ENCODE measurements around the gene MAST2. TPM values are rescaled to one million over a fixed set of nuclear protein-coding genes. Genes with fewer than 3 reads are reported as not detected.

MAST2 gene
- total and polyA plus RNA-seq, 2 experiments from 2014 or later: 44.8 to 79.2 TPM

- Histone ChIP-seq H3K4me3 (no peak overlapping the region), H3K4me1 (ENCODE audit: low read depth) (no peaks in the 10 kb centered on the region), H3K27ac (no peak overlapping the region), H3K9me3 (ENCODE audit: low read depth) (no peaks in the 10 kb centered on the region), H3K27me3 (no peaks in the 10 kb centered on the region), H3K36me3 (peaks cover 10% of the 10 kb centered on the region)
- DNase-seq (ENCODE audit: low read depth in 1 of 2, low spot score in 1 of 2): no peak
- TF ChIP-seq CTCF (IDR thresholded peaks at IDR 0.05; ENCODE audit: low read depth, low read length): no peak
Observed at GRCh38 chr1:45968941-45969666, 165.7 kb downstream of the MAST2 start.

GRCh38 chr1:45969866-45970265, 166.5 kb downstream of the MAST2 start:
- no peak overlapping the region for H3K27ac ChIP-seq
- H3K4me1 ChIP-seq (ENCODE audit: low read depth): no peaks in the 10 kb centered on the region
- no peaks in the 10 kb centered on the region for H3K27me3 ChIP-seq
- no peak for TF ChIP-seq CTCF (IDR thresholded peaks at IDR 0.05; ENCODE audit: low read depth, low read length)
- DNase-seq (ENCODE audit: low read depth in 1 of 2, low spot score in 1 of 2): no peak
- peaks cover 10% of the 10 kb centered on the region for H3K36me3 ChIP-seq
- H3K9me3 ChIP-seq (ENCODE audit: low read depth): no peaks in the 10 kb centered on the region
- H3K4me3 ChIP-seq: no peak overlapping the region

- H3K9me3 ChIP-seq (ENCODE audit: low read depth): no peaks in the 10 kb centered on the region
- no peak overlapping the region for H3K4me3 ChIP-seq
- H3K27ac ChIP-seq: no peak overlapping the region
- peaks cover 10% of the 10 kb centered on the region for H3K36me3 ChIP-seq
- H3K4me1 ChIP-seq (ENCODE audit: low read depth): no peaks in the 10 kb centered on the region
- no peaks in the 10 kb centered on the region for H3K27me3 ChIP-seq
- TF ChIP-seq CTCF (IDR thresholded peaks at IDR 0.05; ENCODE audit: low read depth, low read length): no peak
- no peak for DNase-seq (ENCODE audit: low read depth in 1 of 2, low spot score in 1 of 2)
Observed at GRCh38 chr1:45971335-45971734, 167.9 kb downstream of the MAST2 start.

GRCh38 chr1:45971922-45972531, 168.6 kb downstream of the MAST2 start:
- TF ChIP-seq CTCF (IDR thresholded peaks at IDR 0.05; ENCODE audit: low read depth, low read length): no peak

GRCh38 chr1:45972621-45973020, 169.2 kb downstream of the MAST2 start:
- DNase-seq (ENCODE audit: low read depth in 1 of 2, low spot score in 1 of 2): no peak
- H3K27me3 ChIP-seq: no peaks in the 10 kb centered on the region
- no peaks in the 10 kb centered on the region for H3K9me3 ChIP-seq (ENCODE audit: low read depth)
- H3K4me3 ChIP-seq: no peak overlapping the region
- no peaks in the 10 kb centered on the region for H3K4me1 ChIP-seq (ENCODE audit: low read depth)
- TF ChIP-seq CTCF (IDR thresholded peaks at IDR 0.05; ENCODE audit: low read depth, low read length): no peak
- no peak overlapping the region for H3K27ac ChIP-seq
- H3K36me3 ChIP-seq: peaks cover 10% of the 10 kb centered on the region

More at GRCh38 chr1:45971922-45972531, 168.6 kb downstream of the MAST2 start:
- H3K36me3 ChIP-seq: peaks cover 10% of the 10 kb centered on the region
- no peaks in the 10 kb centered on the region for H3K27me3 ChIP-seq
- H3K9me3 ChIP-seq (ENCODE audit: low read depth): no peaks in the 10 kb centered on the region
- DNase-seq (ENCODE audit: low read depth in 1 of 2, low spot score in 1 of 2): no peak
- no peaks in the 10 kb centered on the region for H3K4me1 ChIP-seq (ENCODE audit: low read depth)
- H3K4me3 ChIP-seq: no peak overlapping the region
- no peak overlapping the region for H3K27ac ChIP-seq

Measured in cardiac muscle cell (in vitro differentiated cells and primary cell).